Activated naive CD8-positive, alpha-beta T cell treated with anti-CD3 and anti-CD28 coated beads for 36 hours (primary cell): ENCODE results near the gene PRSS21. TPM values are rescaled to one million over a fixed set of nuclear protein-coding genes. Genes with fewer than 3 reads are reported as not detected.

ENCODE experiments used
- DNase-seq: peaks from one replicate; pipeline ENCODE4 v3.0.0; 2021
- H3K27ac Mint-ChIP-seq: one replicate; pipeline ENCODE4 v1.8.0; 2022; ENCODE audit warnings: mild to moderate bottlenecking, moderate library complexity, mixed read lengths
- H3K27me3 Mint-ChIP-seq: one replicate; pipeline ENCODE4 v1.8.0; 2022; ENCODE audit warnings: mild to moderate bottlenecking, mixed read lengths
- H3K36me3 Mint-ChIP-seq: one replicate; pipeline ENCODE4 v1.8.0; 2021; ENCODE audit warnings: mild to moderate bottlenecking, mixed read lengths
- H3K4me1 Mint-ChIP-seq: one replicate; pipeline ENCODE4 v1.8.0; 2021; ENCODE audit warnings: mixed read lengths
- H3K4me3 Mint-ChIP-seq: one replicate; pipeline ENCODE4 v1.8.0; 2022; ENCODE audit warnings: mild to moderate bottlenecking, moderate library complexity, mixed read lengths
- H3K9me3 Mint-ChIP-seq: one replicate; pipeline ENCODE4 v1.8.0; 2022; ENCODE audit warnings: mixed read lengths
- total RNA-seq, 2 experiments: library from RNA; stranded (reverse); gene quantifications; one replicate each; pipeline ENCODE4 v1.2.3, GENCODE V29; 2021

The PRSS21 gene
- total RNA-seq, 2 experiments from 2014 or later, result 11.2 to 13.1 TPM

DNA sequence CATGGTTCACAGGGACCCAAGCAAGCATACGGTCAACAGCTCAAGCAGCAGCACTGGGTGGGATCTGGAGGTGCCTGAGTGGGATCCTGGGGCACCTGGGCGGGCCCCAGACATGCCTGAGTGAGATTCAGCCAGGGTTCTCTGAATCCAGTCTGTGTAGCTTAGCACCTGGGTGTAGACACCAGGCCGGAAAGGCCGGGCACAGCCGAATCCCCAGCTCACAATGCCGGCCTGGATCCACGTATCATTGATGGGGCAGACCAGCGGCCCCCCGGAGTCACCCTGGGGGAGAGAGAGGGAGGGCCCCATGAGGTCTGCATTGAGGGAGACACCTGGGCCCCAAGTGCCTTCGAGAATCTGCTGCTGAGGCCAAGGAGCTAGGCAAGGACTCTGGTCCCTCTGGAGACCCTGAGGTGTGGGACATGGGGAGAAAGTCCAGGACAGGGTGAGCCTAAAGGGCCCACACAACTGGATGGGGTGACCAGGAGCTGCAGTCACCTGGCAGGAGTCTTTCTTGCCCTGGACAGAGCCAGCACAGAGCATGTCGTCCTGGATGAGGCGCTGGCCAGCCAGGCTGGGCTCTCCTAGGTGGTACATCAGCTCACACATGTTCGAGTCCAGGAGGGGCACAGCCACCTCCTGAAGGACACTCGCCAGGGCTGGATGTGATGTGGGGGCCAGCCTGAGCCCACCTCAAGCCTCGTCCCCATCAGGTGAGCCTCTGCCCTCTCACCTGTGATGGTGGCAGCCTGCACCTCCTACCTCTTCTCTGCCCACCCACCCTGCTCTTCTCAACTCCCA is 22.8 kb downstream of the PRSS21 start:
- peaks cover 22% of the 10 kb centered on the region for H3K4me1 Mint-ChIP-seq
- H3K27ac Mint-ChIP-seq, result no peak overlapping the region
- no peaks in the 10 kb centered on the region for H3K27me3 Mint-ChIP-seq
- no peak overlapping the region for H3K4me3 Mint-ChIP-seq
- no peak for DNase-seq
- peaks cover 3% of the 10 kb centered on the region for H3K9me3 Mint-ChIP-seq
- H3K36me3 Mint-ChIP-seq, result peaks cover 5% of the 10 kb centered on the region

DNA sequence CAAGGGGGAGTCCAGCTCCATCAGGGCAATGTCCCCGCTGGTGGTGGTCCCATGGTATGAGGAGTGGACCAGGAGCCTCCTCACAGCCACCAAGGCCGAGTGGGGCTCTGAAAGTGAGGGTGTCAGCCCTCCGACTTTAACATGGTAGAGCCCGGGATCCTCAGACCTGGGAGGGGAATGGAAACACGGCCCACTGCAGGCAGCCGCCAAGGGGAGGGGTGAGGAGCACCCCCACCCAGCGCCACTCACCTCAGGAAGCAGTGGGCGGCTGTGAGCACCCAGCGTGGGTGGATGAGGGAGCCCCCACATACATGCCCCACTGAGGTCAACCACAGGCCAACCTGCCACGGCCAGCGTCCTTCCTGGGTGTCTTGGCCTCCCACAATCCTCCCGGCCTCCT is 23.9 kb downstream of the PRSS21 start:
- Mint-ChIP-seq H3K4me3 (no peak overlapping the region), H3K9me3 (peaks cover 3% of the 10 kb centered on the region), H3K4me1 (peaks cover 22% of the 10 kb centered on the region), H3K36me3 (peaks cover 5% of the 10 kb centered on the region), H3K27ac (no peak overlapping the region), H3K27me3 (no peaks in the 10 kb centered on the region)
- no peak for DNase-seq

- H3K36me3 Mint-ChIP-seq, result peaks cover 5% of the 10 kb centered on the region
- peak overlapping the region; percentile 83 for H3K4me3 Mint-ChIP-seq
- peaks cover 30% of the 10 kb centered on the region for H3K4me1 Mint-ChIP-seq
- H3K27me3 Mint-ChIP-seq, result no peaks in the 10 kb centered on the region
- H3K9me3 Mint-ChIP-seq, result peaks cover 3% of the 10 kb centered on the region
- no peak for DNase-seq
- peak overlapping the region; percentile 87 for H3K27ac Mint-ChIP-seq
Observed at GRCh38 chr16:2841606-2842339, 24.7 kb downstream of the PRSS21 start.

DNA sequence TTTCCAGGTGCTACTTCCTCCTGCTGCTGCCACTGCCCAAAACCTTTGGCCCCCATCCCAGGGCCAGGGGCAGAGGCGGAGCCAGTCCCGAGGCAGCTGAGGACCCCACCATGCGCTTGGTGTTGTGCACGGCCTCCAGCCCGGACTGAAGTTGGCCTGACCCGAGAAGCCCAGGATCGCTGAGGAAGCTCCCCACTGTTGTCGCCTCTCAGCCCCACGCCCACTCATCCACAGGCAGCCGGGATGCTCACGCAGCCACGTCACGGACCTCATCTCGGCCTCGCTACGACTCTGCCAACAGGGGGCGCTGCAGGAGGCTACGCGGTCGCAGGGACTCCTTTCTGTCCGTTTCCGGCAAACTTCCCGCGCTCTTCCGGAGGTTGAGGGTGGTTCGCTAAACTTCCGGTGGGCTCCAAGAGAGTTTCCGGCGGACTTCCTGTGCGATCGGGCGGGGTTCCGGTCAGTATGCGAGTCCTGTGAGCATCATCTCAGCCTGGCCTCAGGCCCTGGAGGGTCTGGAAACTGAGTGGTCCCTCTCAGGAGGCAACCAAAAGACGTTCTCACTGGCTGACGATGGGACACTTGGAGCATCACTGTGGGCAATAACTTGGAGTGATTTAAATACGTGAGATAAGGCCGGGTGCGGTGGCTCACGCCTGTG is 25.4 kb downstream of the PRSS21 start:
- Mint-ChIP-seq H3K27ac (peak overlapping the region; percentile 87), H3K36me3 (peaks cover 5% of the 10 kb centered on the region), H3K4me1 (peaks cover 34% of the 10 kb centered on the region), H3K4me3 (peak overlapping the region; percentile 83), H3K9me3 (peaks cover 3% of the 10 kb centered on the region), H3K27me3 (no peaks in the 10 kb centered on the region)
- DNase-seq, result peak; percentile 87

GRCh38 chr16:2843526-2843925 is 26.5 kb downstream of the PRSS21 start:
- no peaks in the 10 kb centered on the region for H3K27me3 Mint-ChIP-seq
- H3K36me3 Mint-ChIP-seq, result peaks cover 5% of the 10 kb centered on the region
- no peak for DNase-seq
- H3K4me1 Mint-ChIP-seq, result peaks cover 34% of the 10 kb centered on the region
- no peak overlapping the region for H3K4me3 Mint-ChIP-seq
- no peak overlapping the region for H3K27ac Mint-ChIP-seq
- peaks cover 4% of the 10 kb centered on the region for H3K9me3 Mint-ChIP-seq

- Mint-ChIP-seq H3K4me1 (peaks cover 24% of the 10 kb centered on the region), H3K27ac (no peak overlapping the region), H3K9me3 (peaks cover 4% of the 10 kb centered on the region), H3K4me3 (no peak overlapping the region), H3K36me3 (peaks cover 5% of the 10 kb centered on the region), H3K27me3 (peaks cover 3% of the 10 kb centered on the region)
- no peak for DNase-seq
Observed at GRCh38 chr16:2845116-2845515, 28.1 kb downstream of the PRSS21 start.

DNA sequence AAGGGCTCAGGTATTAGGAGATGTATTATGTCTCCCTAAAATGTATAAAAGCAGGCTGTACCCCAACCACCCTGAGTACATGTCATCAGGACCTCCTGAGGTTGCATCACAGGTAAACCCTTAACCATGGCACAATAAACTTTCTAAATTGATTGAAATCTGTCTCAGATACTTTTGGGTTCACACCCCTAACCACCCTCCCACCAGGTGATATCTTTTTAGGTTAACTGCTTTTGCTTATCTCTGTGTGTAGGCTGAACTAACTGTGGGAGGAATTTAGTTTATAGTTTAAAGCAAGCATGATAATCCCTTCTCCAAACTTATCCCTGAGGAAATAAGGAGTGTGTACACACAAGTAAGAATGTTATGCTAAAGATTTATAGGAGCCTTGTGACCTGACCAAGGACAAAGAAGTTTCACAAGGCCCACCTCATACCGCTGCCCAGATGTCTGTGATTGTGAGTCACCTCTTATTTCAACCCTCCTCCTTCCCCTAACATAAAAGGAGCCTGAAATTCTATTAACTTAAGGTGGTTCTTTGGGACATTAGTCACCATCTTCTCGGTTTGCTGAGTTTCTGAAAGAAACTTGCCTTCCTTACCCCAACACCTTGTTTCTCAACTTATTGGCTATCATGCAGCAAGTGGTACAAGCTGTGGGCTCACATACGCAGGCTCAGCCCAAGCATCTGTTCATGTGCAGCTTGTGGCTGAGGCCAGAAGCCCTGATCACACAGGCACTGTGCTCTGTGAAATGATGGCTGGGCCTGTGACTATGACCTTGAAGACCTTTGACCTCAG is 29.7 kb downstream of the PRSS21 start:
- H3K4me1 Mint-ChIP-seq, result peaks cover 19% of the 10 kb centered on the region
- no peak for DNase-seq
- H3K27me3 Mint-ChIP-seq, result peaks cover 10% of the 10 kb centered on the region
- no peak overlapping the region for H3K4me3 Mint-ChIP-seq
- peaks cover 4% of the 10 kb centered on the region for H3K9me3 Mint-ChIP-seq
- peaks cover 5% of the 10 kb centered on the region for H3K36me3 Mint-ChIP-seq
- H3K27ac Mint-ChIP-seq, result peak overlapping the region; percentile 73

- Mint-ChIP-seq H3K4me3 (no peak overlapping the region), H3K27ac (no peak overlapping the region), H3K4me1 (peaks cover 12% of the 10 kb centered on the region), H3K27me3 (peaks cover 12% of the 10 kb centered on the region), H3K9me3 (peaks cover 3% of the 10 kb centered on the region), H3K36me3 (peaks cover under 1% of the 10 kb centered on the region)
- DNase-seq, result no peak
Observed at GRCh38 chr16:2848933-2849725, 32.1 kb downstream of the PRSS21 start.

GRCh38 chr16:2852003-2852730 is 35.1 kb downstream of the PRSS21 start:
- Mint-ChIP-seq H3K27ac (no peak overlapping the region), H3K36me3 (peaks cover 2% of the 10 kb centered on the region), H3K9me3 (peaks cover 10% of the 10 kb centered on the region), H3K27me3 (peaks cover 15% of the 10 kb centered on the region), H3K4me3 (no peak overlapping the region), H3K4me1 (peaks cover under 1% of the 10 kb centered on the region)
- no peak for DNase-seq

DNA sequence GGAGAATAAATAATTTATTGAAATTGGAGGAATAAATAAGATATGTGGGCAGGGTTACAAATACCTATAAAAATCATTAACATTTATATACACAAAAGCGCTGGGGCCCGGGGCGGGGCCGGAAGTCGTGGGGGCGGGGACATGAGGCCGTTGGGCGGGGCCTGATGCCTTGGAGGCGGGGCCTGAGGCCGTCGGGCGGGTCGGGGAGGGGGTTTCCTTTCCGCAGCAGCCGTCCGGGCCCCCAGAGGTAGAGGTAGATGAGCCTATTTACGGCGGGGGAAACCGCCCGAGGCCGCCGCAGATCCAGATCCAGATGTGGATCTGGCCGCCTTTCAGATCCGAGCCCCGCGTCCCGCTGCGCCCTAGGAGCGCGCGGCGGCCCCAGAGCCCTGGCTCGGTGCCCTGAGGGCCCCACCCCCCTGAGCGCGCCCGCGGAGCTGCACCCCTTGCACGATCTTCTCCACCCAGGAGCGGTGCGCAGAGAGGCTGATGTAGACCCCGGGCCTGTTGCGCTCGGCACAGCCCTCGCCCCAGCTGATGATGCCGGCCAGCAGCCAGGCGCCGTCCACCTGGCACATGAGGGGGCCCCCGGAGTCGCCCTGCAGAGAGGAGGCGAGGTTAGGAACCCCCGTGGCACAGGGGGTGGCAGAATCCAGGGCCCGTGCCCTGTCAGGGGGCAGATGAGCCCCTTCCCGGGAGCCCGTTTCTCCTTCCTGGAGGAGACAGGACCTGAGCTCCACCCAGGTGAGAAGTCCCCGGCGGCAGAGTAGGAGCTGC is 35.9 kb downstream of the PRSS21 start:
- Mint-ChIP-seq H3K27me3 (peaks cover 19% of the 10 kb centered on the region), H3K9me3 (peaks cover 8% of the 10 kb centered on the region), H3K27ac (no peak overlapping the region), H3K36me3 (peaks cover 2% of the 10 kb centered on the region), H3K4me1 (peaks cover 5% of the 10 kb centered on the region), H3K4me3 (no peak overlapping the region)
- no peak for DNase-seq

- no peak for DNase-seq
- H3K4me3 Mint-ChIP-seq, result no peak overlapping the region
- peaks cover 2% of the 10 kb centered on the region for H3K36me3 Mint-ChIP-seq
- H3K4me1 Mint-ChIP-seq, result peaks cover 5% of the 10 kb centered on the region
- peaks cover 8% of the 10 kb centered on the region for H3K9me3 Mint-ChIP-seq
- H3K27ac Mint-ChIP-seq, result no peak overlapping the region
- H3K27me3 Mint-ChIP-seq, result peaks cover 19% of the 10 kb centered on the region
Observed at GRCh38 chr16:2853531-2854073, 36.6 kb downstream of the PRSS21 start.

DNA sequence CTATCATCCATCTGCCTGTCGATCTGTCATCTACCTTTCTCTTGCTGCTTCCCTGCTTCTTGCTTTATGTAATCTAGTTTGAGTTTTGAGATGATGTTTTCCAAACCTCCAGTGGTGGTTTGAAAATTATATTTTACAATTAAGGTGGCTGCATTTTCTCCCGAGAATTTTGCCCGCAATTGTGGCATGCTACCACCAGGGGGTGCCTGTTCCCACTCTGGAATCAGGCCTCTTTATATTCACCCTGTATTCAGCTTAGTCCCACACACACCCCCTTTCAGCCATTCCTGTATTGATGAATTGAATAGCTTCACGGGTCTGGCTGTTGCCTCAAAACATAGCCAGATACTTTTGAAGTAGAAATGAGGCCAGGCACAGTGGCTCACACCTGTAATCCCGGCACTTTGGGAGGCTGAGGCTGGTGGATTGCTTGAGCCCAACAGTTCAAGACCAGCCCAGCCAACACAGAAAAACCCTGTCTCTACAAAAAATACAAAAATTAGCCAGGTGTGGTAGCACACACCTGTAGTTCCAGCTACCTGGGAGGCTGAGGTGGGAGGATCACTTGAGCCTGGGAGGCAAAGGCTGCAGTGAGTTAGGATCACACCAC is 37.8 kb downstream of the PRSS21 start:
- DNase-seq, result no peak
- Mint-ChIP-seq H3K4me1 (peaks cover 5% of the 10 kb centered on the region), H3K4me3 (no peak overlapping the region), H3K27me3 (peaks cover 23% of the 10 kb centered on the region), H3K36me3 (peaks cover 2% of the 10 kb centered on the region), H3K27ac (no peak overlapping the region), H3K9me3 (peaks cover 8% of the 10 kb centered on the region)
